Measurements from ENCODE around the gene CTIF.

DNA sequence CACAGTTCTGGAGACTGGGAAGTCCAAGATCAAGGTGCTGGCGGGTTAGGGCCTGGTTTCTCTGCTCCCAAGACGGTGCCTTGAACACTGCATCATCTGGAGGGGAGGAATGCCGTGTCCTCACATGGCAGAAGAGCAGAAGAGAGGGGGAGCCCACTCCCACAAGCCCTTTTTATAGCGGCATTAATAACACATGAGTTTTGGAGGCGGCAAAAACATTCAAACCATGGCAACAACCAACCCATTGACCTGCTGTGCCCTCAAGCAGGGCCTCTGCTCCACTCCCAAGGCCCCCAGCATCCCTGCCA lies 349.9 kb downstream of the CTIF start:
- TF ChIP-seq POLR2A (IDR thresholded peaks at IDR 0.05) (no peak), CTCF (IDR thresholded peaks at IDR 0.05) (no peak), POLR2AphosphoS5 (IDR thresholded peaks at IDR 0.05) (no peak)
